ENCODE measurements around the gene FOXL3. TPM values are rescaled to one million over a fixed set of nuclear protein-coding genes. Genes with fewer than 3 reads are reported as not detected.
"Not testable (repeated sequence)": the region's sequence is repeated elsewhere in the genome, so short reads cannot be mapped to it uniquely, and the experiment has no call there.

Gene FOXL3
- polyA plus RNA-seq (2012; ENCODE audit: insufficient read depth, insufficient read length) = not detected

- DNase-seq (ENCODE audit: low read depth, low spot score) = no peak
- H3K4me3 ChIP-seq (ENCODE audit: low read length) = no peak within 1 kb of the TSS
These were observed at the start of gene FOXL3 for GRCh38 chr7:289756-290553. Gene FOXL3 (plus strand): TSS chr7:290170. CDS start chr7:290170, 0 bp downstream.

GRCh38 chr7:240887-241421 is 49.0 kb upstream of the FOXL3 start:
- DNase-seq (ENCODE audit: low read depth, low spot score) = no peak
- H3K4me3 ChIP-seq (ENCODE audit: low read length) = no peak overlapping the region

- H3K4me3 ChIP-seq (ENCODE audit: low read length) = no peak overlapping the region
- DNase-seq (ENCODE audit: low read depth, low spot score) = no peak
These were observed 48.5 kb upstream of the FOXL3 start for GRCh38 chr7:241513-241912.

GRCh38 chr7:242826-243579 is 47.0 kb upstream of the FOXL3 start:
- DNase-seq (ENCODE audit: low read depth, low spot score); H3K4me3 ChIP-seq (ENCODE audit: low read length): not testable (repeated sequence)

- not testable (repeated sequence) for H3K4me3 ChIP-seq (ENCODE audit: low read length); DNase-seq (ENCODE audit: low read depth, low spot score)
These were observed 46.4 kb upstream of the FOXL3 start for GRCh38 chr7:243580-243978.

- no peak for DNase-seq (ENCODE audit: low read depth, low spot score)
- H3K4me3 ChIP-seq (ENCODE audit: low read length) = no peak overlapping the region
These were observed 45.0 kb upstream of the FOXL3 start for GRCh38 chr7:244974-245373.

- H3K4me3 ChIP-seq (ENCODE audit: low read length) = no peak overlapping the region
- DNase-seq (ENCODE audit: low read depth, low spot score) = no peak
These were observed 44.2 kb upstream of the FOXL3 start for GRCh38 chr7:245574-246295.

GRCh38 chr7:246451-246850 is 43.5 kb upstream of the FOXL3 start:
- no peak overlapping the region for H3K4me3 ChIP-seq (ENCODE audit: low read length)
- no peak for DNase-seq (ENCODE audit: low read depth, low spot score)

- DNase-seq (ENCODE audit: low read depth, low spot score) = no peak
These were observed 42.8 kb upstream of the FOXL3 start for GRCh38 chr7:247181-247580.

GRCh38 chr7:247636-248035 is 42.3 kb upstream of the FOXL3 start:
- no peak overlapping the region for H3K4me3 ChIP-seq (ENCODE audit: low read length)
- DNase-seq (ENCODE audit: low read depth, low spot score) = no peak

More at GRCh38 chr7:247181-247580, 42.8 kb upstream of the FOXL3 start:
- H3K4me3 ChIP-seq (ENCODE audit: low read length) = no peak overlapping the region

- DNase-seq (ENCODE audit: low read depth, low spot score) = no peak
- no peak overlapping the region for H3K4me3 ChIP-seq (ENCODE audit: low read length)
These were observed 41.1 kb upstream of the FOXL3 start for GRCh38 chr7:248732-249435.

GRCh38 chr7:249989-250388 is 40.0 kb upstream of the FOXL3 start:
- H3K4me3 ChIP-seq (ENCODE audit: low read length) = no peak overlapping the region
- no peak for DNase-seq (ENCODE audit: low read depth, low spot score)

- DNase-seq (ENCODE audit: low read depth, low spot score) = no peak
- H3K4me3 ChIP-seq (ENCODE audit: low read length) = no peak overlapping the region
These were observed 39.4 kb upstream of the FOXL3 start for GRCh38 chr7:250523-250922.

- no peak overlapping the region for H3K4me3 ChIP-seq (ENCODE audit: low read length)
- DNase-seq (ENCODE audit: low read depth, low spot score) = no peak
These were observed 39.0 kb upstream of the FOXL3 start for GRCh38 chr7:251005-251404.

GRCh38 chr7:251446-252175 is 38.4 kb upstream of the FOXL3 start:
- H3K4me3 ChIP-seq (ENCODE audit: low read length) = no peak overlapping the region
- DNase-seq (ENCODE audit: low read depth, low spot score) = no peak

- H3K4me3 ChIP-seq (ENCODE audit: low read length) = no peak overlapping the region
- DNase-seq (ENCODE audit: low read depth, low spot score) = no peak
These were observed 37.6 kb upstream of the FOXL3 start for GRCh38 chr7:252216-252965.

- DNase-seq (ENCODE audit: low read depth, low spot score) = no peak
- H3K4me3 ChIP-seq (ENCODE audit: low read length) = no peak overlapping the region
These were observed 37.0 kb upstream of the FOXL3 start for GRCh38 chr7:252981-253380.

Data from Jurkat, Clone E6-1 (cell line).